ENCODE results near the gene CBX8.

DNA sequence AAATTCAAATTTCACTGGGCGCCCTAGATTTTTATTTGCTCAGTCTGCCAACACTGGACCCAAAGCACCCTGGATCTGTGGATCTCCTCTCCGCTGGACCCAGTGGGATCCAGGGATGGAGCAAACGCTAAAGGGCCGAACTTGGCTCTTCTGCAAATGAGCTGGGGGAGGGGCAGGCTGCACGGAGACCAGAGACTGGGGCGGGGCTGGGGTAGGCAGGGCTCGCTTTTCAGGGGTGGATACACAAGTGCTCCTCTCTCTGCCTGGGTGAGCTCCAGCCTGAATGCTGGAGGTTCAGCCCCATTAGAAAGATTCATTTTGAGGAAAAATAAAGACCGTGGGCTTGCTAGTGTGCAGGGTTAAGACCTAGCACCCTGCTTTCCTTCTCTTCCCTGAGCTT lies 33.4 kb upstream of the CBX8 start:
- TF ChIP-seq, protein P1, sequence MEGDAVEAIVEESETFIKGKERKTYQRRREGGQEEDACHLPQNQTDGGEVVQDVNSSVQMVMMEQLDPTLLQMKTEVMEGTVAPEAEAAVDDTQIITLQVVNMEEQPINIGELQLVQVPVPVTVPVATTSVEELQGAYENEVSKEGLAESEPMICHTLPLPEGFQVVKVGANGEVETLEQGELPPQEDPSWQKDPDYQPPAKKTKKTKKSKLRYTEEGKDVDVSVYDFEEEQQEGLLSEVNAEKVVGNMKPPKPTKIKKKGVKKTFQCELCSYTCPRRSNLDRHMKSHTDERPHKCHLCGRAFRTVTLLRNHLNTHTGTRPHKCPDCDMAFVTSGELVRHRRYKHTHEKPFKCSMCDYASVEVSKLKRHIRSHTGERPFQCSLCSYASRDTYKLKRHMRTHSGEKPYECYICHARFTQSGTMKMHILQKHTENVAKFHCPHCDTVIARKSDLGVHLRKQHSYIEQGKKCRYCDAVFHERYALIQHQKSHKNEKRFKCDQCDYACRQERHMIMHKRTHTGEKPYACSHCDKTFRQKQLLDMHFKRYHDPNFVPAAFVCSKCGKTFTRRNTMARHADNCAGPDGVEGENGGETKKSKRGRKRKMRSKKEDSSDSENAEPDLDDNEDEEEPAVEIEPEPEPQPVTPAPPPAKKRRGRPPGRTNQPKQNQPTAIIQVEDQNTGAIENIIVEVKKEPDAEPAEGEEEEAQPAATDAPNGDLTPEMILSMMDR (IDR thresholded peaks at IDR 0.05; ENCODE audit: borderline replicate concordance, extremely low read depth, low read length, poor library complexity, severe bottlenecking), result no peak
- no peak for TF ChIP-seq EZH2 (IDR thresholded peaks at IDR 0.05; ENCODE audit: borderline replicate concordance, low read depth, low read length, severe bottlenecking)

Data from DND-41 (cell line).